OCI-LY3 (cell line): ENCODE data around the gene PSG1.
"Not testable (repeated sequence)": the region's sequence is repeated elsewhere in the genome, so short reads cannot be mapped to it uniquely, and the experiment has no call there.

Source experiments
- CTCF ChIP-seq: fragments of 200-600, 300-600 bp; sonication (generic); IDR thresholded peaks from 2 replicates; pipeline ENCODE4 v1.5.1; 2014; ENCODE audit warnings: antibody characterized with exemption, low read length, low read depth
- EZH2phosphoT487 ChIP-seq: fragments of 200-600 bp; shearing (Covaris generic); IDR thresholded peaks from 2 replicates; pipeline ENCODE4 v1.6.1; 2018; ENCODE audit warnings: antibody characterized with exemption, mixed run types, low read depth

GRCh38 chr19:42912941-42913340 lies 33.4 kb upstream of the PSG1 start:
- not testable (repeated sequence) for TF ChIP-seq CTCF, EZH2phosphoT487
